SHP77 treated with DMSO at 0.1 percent for 48 hours (cell line): ENCODE data around the gene CRYZL1.

Experiments
- DNase-seq: peaks from one replicate; lab custom pipeline; 2025; lab: John Stamatoyannopoulos, UW

The CRYZL1 gene

GRCh38 chr21:33541105-33541711 is 100.3 kb downstream of the CRYZL1 start:
- peak; percentile 18 for DNase-seq

DNA sequence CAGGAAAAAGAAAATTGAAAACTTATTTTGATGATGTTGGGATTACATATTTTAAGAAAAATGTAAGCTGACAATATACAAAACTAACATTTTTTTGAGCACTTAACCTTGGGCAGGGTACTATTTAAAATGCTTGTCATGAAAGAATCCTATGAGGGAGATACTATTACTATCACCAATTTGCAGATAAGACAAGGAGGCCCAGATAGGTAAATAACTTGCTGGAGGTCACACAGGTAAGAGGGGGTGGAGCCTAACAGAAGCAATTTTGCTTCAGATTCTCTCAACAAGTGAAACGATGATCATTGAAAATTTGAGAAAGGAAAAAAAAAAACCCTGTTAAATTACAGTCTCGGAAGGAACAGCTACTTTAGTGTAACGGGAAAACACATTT is 100.8 kb downstream of the CRYZL1 start:
- DNase-seq = no peak

DNA sequence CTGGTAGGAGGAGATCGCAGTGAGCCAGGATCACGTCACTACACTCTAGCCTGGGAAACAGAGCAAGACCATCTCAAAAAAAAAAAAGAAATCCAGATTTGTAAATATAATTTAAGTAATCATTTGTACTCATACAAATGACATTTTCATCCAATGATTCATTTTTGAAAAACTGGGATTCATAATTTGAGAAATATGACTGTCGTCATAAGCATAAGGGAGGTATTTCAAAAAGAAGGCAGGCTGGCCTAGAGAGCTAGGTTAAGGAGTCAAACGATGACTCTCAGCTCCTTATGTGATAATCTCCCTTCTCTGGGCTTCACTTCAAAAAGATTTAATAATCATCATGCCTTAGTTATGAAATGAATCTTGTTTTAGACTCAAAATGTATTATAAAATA is 101.9 kb downstream of the CRYZL1 start:
- DNase-seq = no peak
